Measurements from ENCODE around the gene BAZ1A. TPM values are rescaled to one million over a fixed set of nuclear protein-coding genes. Genes with fewer than 3 reads are reported as not detected.
"Not testable (repeated sequence)": the region's sequence is repeated elsewhere in the genome, so short reads cannot be mapped to it uniquely, and the experiment has no call there.

Gene BAZ1A
- total RNA-seq, 3 donors from 2014 or later: 34.1 to 65.3 (median 61.0) TPM

- DNase-seq (ENCODE audit: low spot score in 2 of 2): no peak
- TF ChIP-seq CTCF (IDR thresholded peaks at IDR 0.05) (no peak), POLR2A (IDR thresholded peaks at IDR 0.05) (no peak), POLR2AphosphoS5 (IDR thresholded peaks at IDR 0.05) (no peak)
- H3K4me1 ChIP-seq: no peaks in the 10 kb centered on the region
- no peak overlapping the region for H3K27ac ChIP-seq
- intact Hi-C loops (cut with DNase I; ENCODE audit: low total_unique reads): no loop called here
- H3K4me3 ChIP-seq: no peak overlapping the region
- H3K9me3 ChIP-seq: no peaks in the 10 kb centered on the region
- peaks cover 3% of the 10 kb centered on the region for H3K36me3 ChIP-seq
- H3K27me3 ChIP-seq: no peaks in the 10 kb centered on the region
Observed at GRCh38 chr14:34750233-34750632, 124.9 kb downstream of the BAZ1A start.

- Histone ChIP-seq H3K27ac (no peak overlapping the region), H3K36me3 (no peaks in the 10 kb centered on the region), H3K9me3 (no peaks in the 10 kb centered on the region), H3K27me3 (no peaks in the 10 kb centered on the region), H3K4me3 (no peak overlapping the region), H3K4me1 (no peaks in the 10 kb centered on the region)
- intact Hi-C loops (cut with DNase I; ENCODE audit: low total_unique reads): no loop called here
- no peak for TF ChIP-seq POLR2A (IDR thresholded peaks at IDR 0.05)
- TF ChIP-seq POLR2AphosphoS5 (IDR thresholded peaks at IDR 0.05): no peak
- DNase-seq (ENCODE audit: low spot score in 2 of 2): no peak
Observed at GRCh38 chr14:34749408-34749807, 125.8 kb downstream of the BAZ1A start.

GRCh38 chr14:34742270-34743115 lies 132.7 kb downstream of the BAZ1A start:
- Histone ChIP-seq H3K36me3 (no peaks in the 10 kb centered on the region), H3K27me3 (no peaks in the 10 kb centered on the region), H3K27ac (no peak overlapping the region), H3K4me1 (no peaks in the 10 kb centered on the region), H3K4me3 (no peak overlapping the region), H3K9me3 (no peaks in the 10 kb centered on the region)
- TF ChIP-seq POLR2A (IDR thresholded peaks at IDR 0.05) (no peak), CTCF (IDR thresholded peaks at IDR 0.05) (no peak), POLR2AphosphoS5 (IDR thresholded peaks at IDR 0.05) (no peak)
- DNase-seq (ENCODE audit: low spot score in 2 of 2): no peak
- intact Hi-C loops (cut with DNase I; ENCODE audit: low total_unique reads): no loop called here

GRCh38 chr14:34741840-34742239 lies 133.3 kb downstream of the BAZ1A start:
- Histone ChIP-seq H3K36me3 (no peaks in the 10 kb centered on the region), H3K27ac (no peak overlapping the region), H3K4me1 (no peaks in the 10 kb centered on the region), H3K27me3 (no peaks in the 10 kb centered on the region), H3K4me3 (no peak overlapping the region), H3K9me3 (no peaks in the 10 kb centered on the region)
- DNase-seq (ENCODE audit: low spot score in 2 of 2): no peak
- TF ChIP-seq POLR2A (IDR thresholded peaks at IDR 0.05) (no peak), CTCF (IDR thresholded peaks at IDR 0.05) (no peak), POLR2AphosphoS5 (IDR thresholded peaks at IDR 0.05) (no peak)
- intact Hi-C loops (cut with DNase I; ENCODE audit: low total_unique reads): no loop called here

- H3K36me3 ChIP-seq; DNase-seq (ENCODE audit: low spot score in 2 of 2); intact Hi-C loops (cut with DNase I; ENCODE audit: low total_unique reads); H3K9me3 ChIP-seq; H3K27ac ChIP-seq; H3K4me1 ChIP-seq; H3K4me3 ChIP-seq; H3K27me3 ChIP-seq: not testable (repeated sequence)
Observed at GRCh38 chr14:34740139-34740538, 135.0 kb downstream of the BAZ1A start.

GRCh38 chr14:34737079-34737478 lies 138.1 kb downstream of the BAZ1A start:
- H3K27ac ChIP-seq; DNase-seq (ENCODE audit: low spot score in 2 of 2); H3K4me3 ChIP-seq; H3K27me3 ChIP-seq; H3K9me3 ChIP-seq; intact Hi-C loops (cut with DNase I; ENCODE audit: low total_unique reads); H3K4me1 ChIP-seq; H3K36me3 ChIP-seq: not testable (repeated sequence)
